ENCODE data around the gene NR2C2AP. TPM values are rescaled to one million over a fixed set of nuclear protein-coding genes. Genes with fewer than 3 reads are reported as not detected.

NR2C2AP gene
- total and polyA plus RNA-seq, 2 of the 4 experiments (the other 2 are of a cell fraction) = 5.4 to 9.0 TPM

GRCh38 chr19:19193926-19194325, 9.3 kb downstream of the NR2C2AP start (continued):
- TF ChIP-seq RCOR1 (IDR thresholded peaks at IDR 0.05; ENCODE audit: insufficient replicate concordance, low read length) = no peak

GRCh38 chr19:19192910-19193423, 10.2 kb downstream of the NR2C2AP start:
- peak overlapping the region; percentile 92 for H3K4me2 ChIP-seq (ENCODE audit: low read depth, low read length)
- no peaks in the 10 kb centered on the region; the same call in 1 of the 2 replicates for H3K9me1 ChIP-seq (ENCODE audit: insufficient read depth, low read length)
- peak; percentile 0 for ATAC-seq (ENCODE audit: low read depth)
- H3K27ac ChIP-seq (ENCODE audit: insufficient read depth, low read length) = peak overlapping the region; percentile 92
- peak overlapping the region; percentile 68 for H2AK5ac ChIP-seq (ENCODE audit: low read depth, low read length)
- peaks cover 6% of the 10 kb centered on the region; the same call in 1 of the 2 replicates for H3K4me1 ChIP-seq (ENCODE audit: control insufficient read depth, insufficient read depth, low read length)
- peak overlapping the region; percentile 97 for H3K9ac ChIP-seq (ENCODE audit: low read depth, low read length)
- dilution Hi-C loops (cut with HindIII; ENCODE audit: low sequenced_read_pairs, unreplicated experiment) (no loop called here), in situ Hi-C loops (cut with MboI; ENCODE audit: low sequenced_read_pairs) (no loop called here), intact Hi-C loops (cut with micrococcal nuclease) (loop anchor here (2.0 kb wide), 1 partner anchor 128 kb away; the partner anchor contains the start of genes MAU2 and SUGP1)
- WGBS, 2 experiments (ENCODE audit: extremely low coverage in 2 of 2, insufficient read length in 1 of 2) = 0% methylated on average over 6 of the region's 22 CpGs; no CpG with 5 or more reads in 1 of the 2 experiments
- H3K18ac ChIP-seq (ENCODE audit: low read depth, low read length) = peak overlapping the region; percentile 49
- TF ChIP-seq ELK1 (IDR thresholded peaks at IDR 0.05; ENCODE audit: borderline replicate concordance, low read depth, low read length) (no peak), NFE2L2 (IDR thresholded peaks at IDR 0.05; ENCODE audit: low read depth, low read length) (no peak), RCOR1 (IDR thresholded peaks at IDR 0.05; ENCODE audit: insufficient replicate concordance, low read length) (no peak), RFX5 (IDR thresholded peaks at IDR 0.05; ENCODE audit: low read depth, low read length) (no peak), MAFK (IDR thresholded peaks at IDR 0.05; ENCODE audit: low read depth, low read length) (no peak), BHLHE40 (IDR thresholded peaks at IDR 0.05; ENCODE audit: low read depth, low read length) (peak; percentile 54), CHD1 (IDR thresholded peaks at IDR 0.05; ENCODE audit: low read depth, low read length) (no peak), USF2 (IDR thresholded peaks at IDR 0.05; ENCODE audit: low read depth, low read length) (peak; percentile 42; the same call in 1 of the 2 replicates)
- H3K4ac ChIP-seq (ENCODE audit: low read depth, low read length) = peak overlapping the region; percentile 81
- no peak for DNase-seq
- peak overlapping the region; percentile 88 for H3K56ac ChIP-seq (ENCODE audit: extremely low read depth, insufficient read depth, low read length)
- no TSS peak for BruUV-seq (replicated peaks)
- peak overlapping the region; percentile 86 for H2AK9ac ChIP-seq (replicated peaks; ENCODE audit: low read depth, low read length, poor library complexity)
- CTCF ChIA-PET = interaction anchor here (0.6 kb wide), 1 partner anchor 297 kb away, joined by 4 read pairs; no protein-coding TSS in a partner anchor
- H3K4me3 ChIP-seq (ENCODE audit: insufficient read depth, low read depth, low read length) = peak overlapping the region; percentile 78
- peak overlapping the region; percentile 77 for H4K91ac ChIP-seq (ENCODE audit: insufficient read depth, low read depth, low read length)
- peak overlapping the region; percentile 37 for H4K5ac ChIP-seq (ENCODE audit: low read depth, low read length)
- no peaks in the 10 kb centered on the region for H3K27me3 ChIP-seq (ENCODE audit: control insufficient read depth, insufficient read depth, low read length)
- H2BK15ac ChIP-seq (ENCODE audit: low read depth, low read length) = peak overlapping the region; percentile 66; the same call in 1 of the 3 replicates
- peak overlapping the region; percentile 48 for H2BK120ac ChIP-seq (ENCODE audit: low read depth, low read length)
- peak overlapping the region; percentile 84 for H2BK5ac ChIP-seq (ENCODE audit: low read depth, low read length, poor library complexity, severe bottlenecking)
- peak overlapping the region; percentile 88 to 95 for H4K8ac ChIP-seq (ENCODE audit: low read depth in 2 of 2, low read length in 2 of 2)
- H2AFZ ChIP-seq (replicated peaks; ENCODE audit: low read length, poor library complexity) = peak overlapping the region; percentile 91
- H3K9me3 ChIP-seq (ENCODE audit: control insufficient read depth, insufficient read depth, low read length) = no peaks in the 10 kb centered on the region
- H3K14ac ChIP-seq (replicated peaks; ENCODE audit: low read depth, low read length) = peak overlapping the region; percentile 75
- no peak overlapping the region for H2BK20ac ChIP-seq (ENCODE audit: low read depth, low read length)
- POLR2A ChIA-PET (ENCODE audit: unreplicated experiment) = interaction anchor here (0.5 to 1.0 kb wide), 2 partner anchors 10 to 134 kb away, joined by 3 to 5 read pairs; partner anchors contain the start of gene NR2C2AP
- H3K23ac ChIP-seq (ENCODE audit: low read depth, low read length) = peak overlapping the region; percentile 66
- peaks cover 15% of the 10 kb centered on the region for H3K36me3 ChIP-seq (ENCODE audit: control insufficient read depth, insufficient read depth, low read length)
- peaks cover 42 to 66% of the 10 kb centered on the region in 2 experiments for H3K79me1 ChIP-seq (ENCODE audit: low read depth in 1 of 2, low read length in 2 of 2)
- peaks cover 9% of the 10 kb centered on the region for H4K20me1 ChIP-seq (ENCODE audit: insufficient read depth, low read length)

All from IMR-90 (cell line).